Tongue (tissue), 2 donors: ENCODE data around the gene DNAJC8. TPM values are rescaled to one million over a fixed set of nuclear protein-coding genes. Genes with fewer than 3 reads are reported as not detected.

Experiments used
- DNase-seq: peaks from one replicate; pipeline ENCODE4 v3.0.0-alpha.2; 2015
- total RNA-seq: library from RNA; depleted of rRNA; stranded (reverse); fragments of >200 nt; gene quantifications from one replicate; pipeline ENCODE4 v1.2.3, GENCODE V29; 2014

DNAJC8 gene
- total RNA-seq, 1 donor from 2014 or later: 33.7 TPM

DNA sequence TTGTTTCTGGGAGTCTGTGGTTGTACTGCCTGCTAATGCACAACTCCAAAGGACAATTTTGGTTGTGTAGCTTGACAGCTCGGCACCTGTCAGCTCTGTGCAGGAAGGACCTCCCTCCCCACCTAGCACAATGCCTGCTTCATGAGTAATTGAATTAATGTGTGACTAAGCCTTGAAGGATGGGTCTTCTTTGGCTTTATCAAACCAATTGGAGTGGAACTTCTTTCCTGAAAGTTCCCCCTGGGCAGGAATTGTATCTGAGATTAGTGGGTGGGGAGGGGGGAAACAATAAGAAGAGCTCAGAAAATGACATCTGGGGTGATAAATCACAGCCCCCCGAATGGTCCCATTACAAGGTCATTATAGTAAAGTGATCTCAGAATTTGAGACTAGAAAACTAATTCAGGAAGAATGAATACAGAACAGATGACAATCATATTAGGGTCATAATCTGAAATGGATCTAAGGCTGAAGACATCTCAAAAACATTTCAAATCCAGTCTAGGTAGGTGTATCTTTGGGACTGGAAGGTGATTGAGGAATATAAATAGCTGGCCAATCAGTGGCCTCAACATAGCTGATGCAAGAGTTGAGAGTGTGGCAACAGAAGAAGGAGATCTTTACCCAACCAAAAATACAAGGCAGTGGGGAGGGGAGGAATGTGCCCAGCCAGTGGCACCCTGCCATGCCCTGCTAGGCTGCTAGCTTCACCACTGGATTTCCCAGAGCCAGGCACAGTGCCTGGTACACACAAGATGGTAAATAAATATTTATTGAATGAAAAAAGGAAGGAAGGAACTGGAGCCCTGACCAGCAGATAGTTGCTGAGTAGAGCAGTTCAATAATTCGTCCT is 16.4 kb upstream of the DNAJC8 start:
- DNase-seq: peak; percentile 19

DNA sequence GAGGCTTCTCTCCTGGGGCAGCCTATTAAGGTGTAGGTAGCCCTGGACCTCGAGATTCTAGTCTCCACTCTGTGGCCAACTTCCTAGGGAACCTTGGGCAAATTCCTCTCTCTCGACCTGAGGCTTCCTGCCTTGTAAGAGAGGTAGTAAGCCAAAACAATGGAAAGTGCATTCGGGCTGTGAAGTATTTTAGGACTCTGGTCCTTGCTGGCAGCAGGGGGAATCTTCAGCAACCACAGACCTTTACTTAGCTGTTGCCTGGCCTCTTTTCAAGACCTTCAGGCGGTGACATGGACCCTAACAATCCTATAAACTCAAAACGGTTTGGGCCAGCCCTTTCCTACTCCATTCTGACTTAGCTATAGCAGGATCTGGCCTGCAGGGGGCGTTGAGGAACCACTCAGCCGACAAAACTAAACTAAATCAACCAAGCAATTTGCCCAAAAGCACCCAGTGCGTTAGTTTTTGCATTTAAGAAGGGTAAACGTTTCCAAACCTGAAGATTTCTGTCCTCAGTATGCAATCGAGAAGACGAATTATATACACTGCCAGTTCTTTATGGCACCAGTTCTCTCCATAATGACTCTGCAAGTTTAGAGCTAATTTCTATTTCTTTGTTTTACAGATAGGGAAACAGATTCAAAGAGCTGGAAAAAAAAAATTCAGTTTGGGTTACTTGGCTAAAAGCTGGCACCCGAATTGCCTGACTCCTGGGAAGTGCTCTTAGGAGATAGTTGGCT is 15.6 kb upstream of the DNAJC8 start:
- DNase-seq: peak; percentile 91

GRCh38 chr1:28247612-28248272 is 14.9 kb upstream of the DNAJC8 start:
- DNase-seq: no peak

- DNase-seq: peak; percentile 76
Observed at GRCh38 chr1:28246427-28246832, 13.6 kb upstream of the DNAJC8 start.

DNA sequence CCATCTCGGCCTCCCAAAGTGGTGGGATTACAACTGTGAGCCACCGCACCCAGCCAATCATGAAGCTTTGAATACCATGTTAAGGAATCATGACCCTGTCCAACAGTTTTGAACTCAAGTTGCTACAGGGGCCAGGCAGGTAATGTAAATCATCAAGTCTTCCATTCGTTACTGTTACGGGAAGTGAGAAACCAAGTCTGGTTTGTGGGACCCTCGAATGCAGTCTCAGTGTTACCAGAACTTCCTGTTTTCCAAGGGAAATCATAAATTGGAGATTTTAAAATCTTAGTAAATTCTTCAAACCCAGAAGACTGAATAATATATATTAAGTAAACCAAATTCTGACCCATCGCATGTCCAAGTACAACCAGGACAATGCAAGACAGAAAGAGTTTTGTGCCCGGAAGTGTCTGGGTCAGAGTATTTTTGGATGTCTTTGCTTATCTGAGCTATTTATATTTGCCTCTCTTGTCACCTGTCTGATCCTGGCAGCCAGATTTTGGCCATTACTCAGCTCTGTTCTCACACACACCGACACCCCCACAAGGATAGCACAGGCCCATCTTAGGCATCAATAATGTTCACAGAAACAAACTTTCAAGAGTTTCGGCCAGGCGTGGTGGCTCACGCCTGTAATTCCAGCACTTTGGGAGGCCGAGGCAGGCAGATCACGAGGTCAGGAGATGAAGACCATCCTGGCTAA is 11.9 kb upstream of the DNAJC8 start:
- peak; percentile 12 for DNase-seq

GRCh38 chr1:28243685-28244311 is 11.0 kb upstream of the DNAJC8 start:
- DNase-seq: no peak

DNA sequence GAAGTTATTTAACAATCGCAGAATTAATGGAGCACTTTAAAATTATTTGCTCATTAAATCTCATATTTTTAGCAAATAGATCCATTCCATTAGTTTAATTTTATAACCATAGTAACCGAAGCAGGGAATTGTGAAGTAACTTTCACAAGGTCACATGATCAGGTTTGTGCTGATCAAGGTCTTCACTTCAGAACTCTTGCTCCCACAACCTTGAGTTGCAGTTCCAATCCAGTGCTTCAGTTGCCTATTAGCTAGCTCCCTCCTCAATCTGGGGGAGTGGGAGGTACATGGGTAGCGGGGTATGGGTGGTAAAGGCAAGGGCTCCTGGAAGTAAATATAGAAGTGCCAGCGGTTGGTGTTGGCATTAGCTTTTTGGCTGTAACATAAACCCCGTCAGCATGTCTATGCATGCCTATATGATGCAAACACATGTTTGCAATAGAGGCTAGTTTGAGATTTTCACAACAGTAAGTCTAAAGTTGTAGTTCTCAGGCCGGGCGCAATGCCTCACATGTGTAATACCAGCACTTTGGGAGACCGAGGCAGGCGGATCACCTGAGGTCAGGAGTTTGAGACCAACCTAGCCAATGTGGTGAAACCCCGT is 8.9 kb upstream of the DNAJC8 start:
- no peak for DNase-seq

DNA sequence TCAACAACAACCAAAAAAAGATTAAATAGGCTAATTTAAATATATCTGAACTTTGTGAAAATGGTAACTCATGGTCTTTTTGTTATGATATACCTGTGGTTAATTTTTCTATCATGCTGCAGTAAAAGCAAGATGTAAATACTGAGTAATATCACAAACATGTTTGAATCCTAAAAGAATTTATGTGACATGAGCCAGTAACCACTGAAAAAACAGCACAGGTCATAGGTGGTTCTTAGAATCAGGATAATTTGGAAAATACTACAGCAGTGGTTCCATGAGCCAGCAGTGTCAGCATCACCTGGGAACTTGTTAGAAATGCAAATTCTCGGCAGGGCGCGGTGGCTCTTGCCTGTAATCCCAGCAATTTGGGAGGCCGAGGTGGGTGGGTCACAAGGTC is 7.2 kb upstream of the DNAJC8 start:
- DNase-seq: no peak

- DNase-seq: no peak
Observed at GRCh38 chr1:28239004-28239403, 6.2 kb upstream of the DNAJC8 start.

- DNase-seq: peak; percentile 14
Observed at GRCh38 chr1:28236656-28237322, 4.0 kb upstream of the DNAJC8 start.

DNA sequence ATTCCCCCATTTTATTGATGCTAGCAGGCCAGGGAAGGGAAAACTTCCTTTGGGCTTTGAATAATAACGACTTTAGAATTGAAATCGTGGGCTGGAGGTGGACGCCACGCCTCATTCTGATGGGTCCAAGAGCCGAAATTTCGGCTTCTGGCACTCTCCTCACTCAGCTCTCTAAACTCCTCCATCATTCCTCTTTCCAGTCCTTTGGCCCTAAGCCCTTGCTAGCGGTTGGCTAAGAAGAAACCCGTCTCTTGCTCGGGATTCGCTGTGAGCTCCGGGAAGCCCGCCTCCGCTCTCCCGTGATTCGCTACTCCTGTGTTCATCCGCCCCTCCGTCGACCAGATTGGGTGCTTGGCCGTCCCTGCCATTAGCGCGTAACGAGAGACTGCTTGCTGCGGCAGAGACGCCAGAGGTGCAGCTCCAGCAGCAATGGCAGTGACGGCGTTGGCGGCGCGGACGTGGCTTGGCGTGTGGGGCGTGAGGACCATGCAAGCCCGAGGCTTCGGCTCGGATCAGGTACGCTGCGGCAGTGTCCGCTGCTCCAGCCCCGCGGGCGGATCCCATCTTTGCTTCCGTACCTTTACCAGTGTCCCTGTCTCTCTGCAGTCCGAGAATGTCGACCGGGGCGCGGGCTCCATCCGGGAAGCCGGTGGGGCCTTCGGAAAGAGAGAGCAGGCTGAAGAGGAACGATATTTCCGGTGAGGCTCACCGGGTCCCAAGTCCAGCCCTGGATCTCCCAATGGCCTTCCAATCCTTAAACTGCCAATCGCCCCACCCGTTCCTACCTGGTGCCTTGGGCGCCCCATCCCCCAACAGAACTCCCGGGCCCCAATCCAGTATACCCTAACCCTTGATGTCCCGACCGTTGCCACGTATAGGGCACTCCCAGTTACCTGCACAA is 3.2 kb upstream of the DNAJC8 start, which contains the start of gene ATP5IF1:
TSS of gene ATP5IF1 (plus strand) at position 370 of the 901 bp plus-strand sequence. CDS start at position 430, 60 bp downstream.
- DNase-seq: peak; percentile 99

- DNase-seq: no peak
Observed at GRCh38 chr1:28233264-28233606, 406 bp upstream of the DNAJC8 start.

- no peak for DNase-seq
Observed at GRCh38 chr1:28229996-28230395, 2.8 kb downstream of the DNAJC8 start.

DNA sequence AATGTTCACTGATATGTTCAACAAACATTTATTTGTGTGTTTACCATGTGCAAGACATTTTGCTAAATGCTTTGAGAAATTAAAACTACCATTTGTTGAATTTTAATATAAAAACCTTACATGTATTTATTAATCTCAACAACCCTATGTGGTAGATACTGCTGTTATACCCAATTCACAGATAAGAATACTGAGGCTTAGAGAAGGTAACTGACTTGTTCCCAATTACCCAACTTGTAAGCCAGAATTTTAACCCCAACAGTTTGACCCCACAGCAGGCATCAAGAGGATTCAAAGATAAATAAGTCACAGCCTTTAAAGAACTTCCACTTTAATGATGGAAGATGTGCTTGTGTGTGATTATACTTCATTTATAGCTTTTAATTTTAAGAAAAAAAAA is 3.7 kb downstream of the DNAJC8 start:
- no peak for DNase-seq

DNA sequence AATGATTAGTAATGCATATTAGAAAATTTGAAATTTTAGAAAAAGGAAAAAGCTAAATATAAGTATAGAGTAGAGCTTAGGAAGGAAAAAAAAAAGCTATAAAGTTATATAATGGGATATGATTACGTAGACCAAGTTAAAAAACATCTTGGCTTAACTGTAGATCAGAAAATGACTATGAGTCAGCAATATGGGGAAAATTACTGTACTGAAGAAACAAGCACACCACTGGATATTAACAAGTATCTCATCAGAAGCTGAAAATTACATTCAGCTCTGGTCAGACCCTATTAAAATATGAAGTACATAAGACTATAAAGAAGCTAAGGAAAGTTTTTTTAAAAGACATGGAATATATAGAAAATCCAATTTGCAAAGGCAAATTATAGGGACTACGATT is 19.5 kb downstream of the DNAJC8 start:
- no peak for DNase-seq

DNA sequence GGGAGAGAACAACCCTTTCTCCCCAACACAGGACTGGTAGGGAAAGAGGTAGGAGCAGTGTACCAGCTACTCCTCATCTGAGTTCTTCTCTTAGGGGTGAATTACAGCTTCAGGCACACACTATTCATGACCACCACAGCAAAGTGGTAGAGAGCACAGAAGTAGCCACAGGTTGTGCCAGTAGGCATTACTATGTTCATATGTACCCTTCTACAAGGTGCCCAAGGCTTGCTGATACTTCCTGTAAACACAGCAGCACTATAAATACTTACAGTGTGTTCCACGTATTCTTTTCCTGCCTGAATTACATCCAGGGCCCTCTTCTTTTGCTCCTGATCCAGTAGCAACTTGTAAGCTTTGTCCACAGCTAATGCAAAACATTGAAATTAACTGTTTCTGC is 23.1 kb downstream of the DNAJC8 start:
- no peak for DNase-seq

- peak; percentile 63 for DNase-seq
Observed at GRCh38 chr1:28208818-28209441, 23.9 kb downstream of the DNAJC8 start.

- DNase-seq: no peak
Observed at GRCh38 chr1:28205243-28205642, 27.6 kb downstream of the DNAJC8 start.

DNA sequence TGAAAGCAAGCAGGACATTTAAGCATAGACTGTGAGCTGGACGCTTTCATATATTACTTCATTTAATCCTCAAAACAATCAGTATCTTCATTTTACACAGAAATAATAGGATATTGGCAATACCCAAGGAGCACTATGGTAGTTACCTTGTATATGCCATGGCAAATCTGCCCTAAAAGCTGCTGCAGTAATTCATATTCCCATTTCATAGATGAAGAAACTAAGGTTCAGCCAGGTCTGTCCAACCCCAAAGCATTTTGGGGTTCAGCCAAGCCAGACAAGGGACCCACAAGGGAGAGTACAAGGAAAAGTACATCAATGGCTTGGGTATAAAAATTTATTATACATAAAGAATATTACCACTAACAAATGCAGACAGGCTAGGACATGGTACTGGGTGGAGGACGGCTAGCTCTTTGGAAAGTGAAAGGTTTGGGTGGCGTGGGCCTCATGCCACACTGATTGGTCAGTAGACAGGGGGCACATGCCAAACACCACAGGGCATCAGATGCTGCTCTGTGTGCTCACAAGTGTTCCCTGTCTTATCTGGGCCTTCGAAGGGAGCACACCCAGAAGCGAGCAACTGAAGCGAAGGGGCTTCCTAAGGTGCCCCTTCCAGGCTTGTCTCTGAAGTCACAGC is 32.5 kb downstream of the DNAJC8 start:
- no peak for DNase-seq
